ENCODE data around the gene BROX.
"Not testable (repeated sequence)": the region's sequence is repeated elsewhere in the genome, so short reads cannot be mapped to it uniquely, and the experiment has no call there.

Gene BROX

GRCh38 chr1:222712253-222713090 lies at the start of gene BROX, which contains the start of gene AIDA:
Gene BROX (plus strand): TSS chr1:222712564. CDS start chr1:222715700, 3,136 bp downstream.
Gene AIDA (minus strand): TSS chr1:222712491. CDS start chr1:222712317, 174 bp downstream.
- DNase-seq (ENCODE audit: low spot score): peak; percentile 95

- DNase-seq (ENCODE audit: low spot score): no peak
Observed at GRCh38 chr1:222663431-222663934, 48.9 kb upstream of the BROX start.

DNA sequence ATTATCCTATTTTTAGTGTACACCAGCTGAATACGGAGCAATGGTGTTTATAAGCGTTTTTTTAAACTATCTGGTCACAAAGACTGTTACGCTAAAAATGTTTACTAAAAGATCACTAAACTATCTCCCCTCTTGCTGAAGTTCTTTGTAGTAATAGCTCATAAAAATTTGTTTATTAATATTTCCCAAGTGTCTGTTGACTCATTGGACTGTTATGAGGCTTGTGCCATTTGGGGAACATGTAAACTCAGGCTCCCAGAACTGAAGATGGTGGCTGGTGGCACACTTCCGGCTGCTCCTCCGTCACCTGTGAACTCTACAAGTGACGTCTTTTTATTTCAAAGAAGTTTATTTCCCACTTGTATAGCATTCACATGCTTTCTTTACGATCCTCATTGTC lies 46.4 kb upstream of the BROX start:
- no peak for DNase-seq (ENCODE audit: low spot score)

- not testable (repeated sequence) for DNase-seq (ENCODE audit: low spot score)
Observed at GRCh38 chr1:222668184-222668583, 44.2 kb upstream of the BROX start.

DNA sequence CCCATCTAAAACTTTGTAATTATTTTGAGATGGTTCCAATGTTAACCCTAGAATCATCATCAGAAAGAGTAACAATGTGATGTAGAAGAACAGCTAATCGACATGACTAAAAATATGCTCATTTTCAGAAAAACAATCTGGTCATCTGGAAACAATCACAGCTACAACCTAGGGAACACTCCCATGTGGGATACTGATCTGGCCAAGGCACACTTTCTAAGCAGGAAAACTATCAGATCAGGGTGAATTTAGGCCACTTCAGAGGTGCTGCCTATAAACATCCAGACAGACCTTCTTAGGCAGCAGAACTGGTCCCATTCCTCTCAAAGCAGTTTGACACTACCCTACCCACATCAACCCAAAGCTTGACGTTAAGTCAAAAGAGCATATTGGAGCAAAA lies 43.3 kb upstream of the BROX start:
- not testable (repeated sequence) for DNase-seq (ENCODE audit: low spot score)

- DNase-seq (ENCODE audit: low spot score): no peak
Observed at GRCh38 chr1:222670110-222670509, 42.3 kb upstream of the BROX start.

- DNase-seq (ENCODE audit: low spot score): no peak
Observed at GRCh38 chr1:222680080-222680479, 32.3 kb upstream of the BROX start.

GRCh38 chr1:222691016-222691415 lies 21.3 kb upstream of the BROX start:
- no peak for DNase-seq (ENCODE audit: low spot score)

GRCh38 chr1:222694927-222695326 lies 17.4 kb upstream of the BROX start:
- no peak for DNase-seq (ENCODE audit: low spot score)

GRCh38 chr1:222696741-222697140 lies 15.6 kb upstream of the BROX start:
- DNase-seq (ENCODE audit: low spot score): no peak

- peak; percentile 7 for DNase-seq (ENCODE audit: low spot score)
Observed at GRCh38 chr1:222697203-222697602, 15.2 kb upstream of the BROX start.

DNA sequence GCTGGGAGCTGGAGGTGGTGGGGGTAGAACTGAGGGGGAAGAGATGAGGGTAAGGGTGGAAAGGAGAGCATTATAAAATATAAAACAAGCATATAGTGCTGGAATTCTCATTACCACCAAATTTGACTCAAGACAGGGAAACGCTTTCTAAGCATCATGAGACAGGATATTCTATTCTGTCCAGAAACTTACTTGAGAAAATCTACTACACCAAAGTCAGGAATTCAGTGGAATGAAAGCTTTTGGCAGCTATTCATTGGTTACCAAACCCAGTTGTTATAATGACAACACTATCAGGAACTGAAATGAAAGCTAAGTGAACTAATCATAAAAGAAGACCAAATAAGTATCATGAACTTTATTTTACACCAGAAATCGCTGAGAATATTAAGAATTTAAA lies 14.5 kb upstream of the BROX start:
- DNase-seq (ENCODE audit: low spot score): no peak

GRCh38 chr1:222702210-222702609 lies 10.2 kb upstream of the BROX start:
- DNase-seq (ENCODE audit: low spot score): no peak

DNA sequence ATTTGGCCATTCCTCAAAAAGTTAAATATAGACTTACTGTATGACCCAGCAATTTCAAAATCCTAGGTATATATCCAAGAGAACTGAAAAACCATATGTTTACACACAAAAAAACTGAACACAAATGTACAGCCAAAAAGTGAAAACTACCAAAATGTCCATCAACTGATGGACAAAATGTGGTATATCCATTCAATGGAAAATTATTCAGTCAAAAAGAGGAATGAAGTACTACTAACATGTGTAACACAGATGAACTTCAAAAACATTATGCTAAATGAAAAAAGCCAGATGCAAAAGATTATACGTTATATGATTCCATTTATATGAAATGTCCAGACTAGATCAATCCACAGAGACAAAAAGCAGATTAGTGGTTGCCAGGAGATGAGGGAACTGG lies 8.1 kb upstream of the BROX start:
- DNase-seq (ENCODE audit: low spot score): no peak

DNA sequence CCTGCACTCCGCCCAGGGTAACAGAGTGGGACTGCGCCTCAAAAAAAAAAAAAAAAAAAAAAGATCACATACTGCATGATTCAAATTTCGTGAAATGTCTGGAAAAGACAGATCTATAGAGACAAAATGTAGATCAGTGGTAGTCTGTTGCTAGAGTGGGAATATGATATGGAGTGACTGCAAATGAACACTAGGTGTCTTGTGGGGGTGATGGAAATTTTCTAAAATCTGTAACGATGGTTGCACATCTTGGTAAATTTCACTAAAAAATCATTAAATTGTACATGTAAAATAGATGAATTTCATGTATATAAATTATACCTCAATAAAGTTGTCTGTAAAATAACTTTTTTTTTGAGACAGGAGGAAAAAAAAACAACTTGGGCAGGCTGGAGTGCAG lies 5.5 kb upstream of the BROX start:
- no peak for DNase-seq (ENCODE audit: low spot score)

GRCh38 chr1:222709700-222710153 lies 2.6 kb upstream of the BROX start:
- DNase-seq (ENCODE audit: low spot score): no peak

DNA sequence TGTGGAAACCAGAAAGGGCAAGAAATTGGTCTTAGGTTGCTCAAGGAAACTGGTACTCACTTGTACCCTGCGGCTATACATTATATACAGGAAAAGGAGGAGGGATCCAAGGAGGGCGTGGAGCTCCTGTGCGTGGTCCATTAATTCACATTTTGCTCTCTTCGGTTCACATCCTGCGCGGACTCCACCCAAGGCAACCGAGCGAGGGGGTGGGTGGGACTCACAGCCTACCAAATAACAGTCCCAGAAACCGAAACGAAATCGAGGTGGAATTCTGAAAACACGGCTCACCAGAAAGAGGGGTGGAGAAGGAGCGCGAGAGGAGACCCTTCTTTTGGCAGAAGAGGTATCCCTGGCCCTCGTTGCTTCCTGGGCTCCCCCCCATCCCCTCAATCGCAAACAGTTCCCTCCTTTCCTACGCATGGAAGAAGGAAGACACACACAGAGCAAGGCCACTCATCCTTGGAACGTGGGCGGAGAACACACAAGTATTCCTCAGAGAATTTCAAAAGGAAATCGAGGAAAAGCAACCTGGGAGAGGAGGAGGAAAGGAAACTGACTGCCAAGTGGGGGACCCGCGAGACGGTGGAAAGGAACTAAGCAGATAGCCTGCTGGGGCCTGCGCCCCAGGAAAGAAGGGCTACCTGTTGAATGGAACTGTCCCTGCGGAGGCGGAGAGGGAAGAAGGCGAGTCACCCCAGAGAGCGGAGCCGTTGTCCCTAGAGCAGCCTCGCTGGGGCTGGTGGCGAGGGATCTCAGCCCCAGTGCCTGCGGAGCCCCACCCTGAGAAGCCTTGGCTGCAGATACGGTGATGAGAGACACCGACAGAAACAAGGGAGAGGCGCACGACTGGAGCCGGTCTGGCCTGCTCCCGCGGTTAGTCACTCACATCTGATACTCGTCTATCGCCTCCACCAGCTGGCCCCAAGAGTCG lies 778 bp upstream of the BROX start:
- DNase-seq (ENCODE audit: low spot score): peak; percentile 73

- peak; percentile 94 for DNase-seq (ENCODE audit: low spot score)
Observed at GRCh38 chr1:222713091-222713961, 962 bp downstream of the BROX start.

DNA sequence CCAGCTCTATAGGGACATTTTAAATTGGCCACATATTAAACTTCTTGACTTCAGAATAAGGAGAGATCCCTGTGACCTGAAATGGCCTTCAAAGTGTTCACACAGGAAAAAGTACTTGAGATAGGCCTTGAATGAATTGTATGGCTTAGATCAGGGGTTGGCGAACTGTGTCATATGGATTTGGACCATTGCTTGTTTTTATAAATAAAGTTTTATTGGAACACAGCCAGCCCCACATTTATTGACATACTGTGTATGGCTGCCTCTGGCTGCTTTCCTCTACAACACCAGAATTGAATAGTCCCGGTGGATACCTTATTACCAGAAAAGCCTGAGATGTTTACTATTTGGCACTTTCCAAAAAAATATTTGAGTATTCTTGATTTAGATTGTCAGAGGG lies 4.0 kb downstream of the BROX start:
- DNase-seq (ENCODE audit: low spot score): no peak

- DNase-seq (ENCODE audit: low spot score): no peak
Observed at GRCh38 chr1:222728746-222729145, 16.4 kb downstream of the BROX start.

DNA sequence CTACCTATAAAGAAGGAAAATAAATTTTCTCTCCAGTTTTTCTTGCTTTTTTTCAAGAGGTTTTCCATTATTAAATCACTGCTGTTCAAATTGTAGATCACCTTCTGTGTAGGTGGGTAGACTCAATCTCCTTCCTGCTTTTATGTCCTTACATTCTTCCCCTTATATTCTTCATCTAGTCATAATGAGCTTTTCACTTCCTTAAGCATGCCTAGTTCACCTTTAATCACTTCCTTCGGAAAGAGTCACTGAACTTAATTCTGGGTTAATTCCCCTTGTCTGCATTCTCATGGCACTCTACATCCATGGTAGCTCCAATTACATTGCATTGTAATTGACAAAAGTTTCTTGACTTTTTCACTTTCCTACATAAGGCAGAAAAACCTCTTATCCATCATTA lies 18.5 kb downstream of the BROX start:
- no peak for DNase-seq (ENCODE audit: low spot score)
